Activated CD4-positive, alpha-beta T cell treated with anti-CD3 and anti-CD28 coated beads, Interleukin-10, Interleukin-2, amounts not matched to agents 100 ng/mL and 50 ng/mL, durations not matched to agents 16 hours and 8 hours (primary cell): ENCODE measurements around the gene CD86.
A peak's percentile ranks its signal among the peaks of the same experiment; 100 is the strongest.

Source experiments
- DNase-seq: peaks from one replicate; pipeline ENCODE4 v3.0.0-alpha.2; 2020

Gene CD86

GRCh38 chr3:122063908-122064307 is 8.7 kb downstream of the CD86 start:
- DNase-seq: no peak

GRCh38 chr3:122064326-122064725 is 9.2 kb downstream of the CD86 start:
- no peak for DNase-seq

- no peak for DNase-seq
These were observed 11.4 kb downstream of the CD86 start for GRCh38 chr3:122066331-122067213.

GRCh38 chr3:122067214-122067550 is 12.0 kb downstream of the CD86 start:
- DNase-seq: peak; percentile 52

GRCh38 chr3:122067588-122068240 is 12.6 kb downstream of the CD86 start:
- DNase-seq: peak; percentile 76

- peak; percentile 91 for DNase-seq
These were observed 19.6 kb downstream of the CD86 start for GRCh38 chr3:122074621-122075265.

GRCh38 chr3:122076491-122077292 is 21.5 kb downstream of the CD86 start:
- DNase-seq: peak; percentile 64

- DNase-seq: peak; percentile 81
These were observed 22.4 kb downstream of the CD86 start for GRCh38 chr3:122077293-122078234.

GRCh38 chr3:122078235-122078935 is 23.2 kb downstream of the CD86 start:
- no peak for DNase-seq

- no peak for DNase-seq
These were observed 24.5 kb downstream of the CD86 start for GRCh38 chr3:122079524-122080206.

GRCh38 chr3:122080207-122080587 is 25.0 kb downstream of the CD86 start:
- peak; percentile 45 for DNase-seq

GRCh38 chr3:122081543-122082247 is 26.5 kb downstream of the CD86 start:
- DNase-seq: peak; percentile 87

- DNase-seq: peak; percentile 55
These were observed 27.2 kb downstream of the CD86 start for GRCh38 chr3:122082357-122082756.

- peak; percentile 71 for DNase-seq
These were observed 29.6 kb downstream of the CD86 start for GRCh38 chr3:122084799-122085198.

GRCh38 chr3:122085673-122086072 is 30.5 kb downstream of the CD86 start:
- DNase-seq: no peak

- DNase-seq: no peak
These were observed 33.4 kb downstream of the CD86 start for GRCh38 chr3:122088531-122088930.

- DNase-seq: peak; percentile 48
These were observed 36.6 kb downstream of the CD86 start for GRCh38 chr3:122091602-122092295.

- DNase-seq: peak; percentile 93
These were observed 37.5 kb downstream of the CD86 start for GRCh38 chr3:122092460-122093165.

- DNase-seq: peak; percentile 85
These were observed 39.0 kb downstream of the CD86 start for GRCh38 chr3:122094125-122094524.
